K562 (cell line): ENCODE measurements around the gene TWIST1. TPM values are rescaled to one million over a fixed set of nuclear protein-coding genes. Genes with fewer than 3 reads are reported as not detected.

ENCODE experiments used
- ATAC-seq: fragments of 200-7000 bp; cut with Tn5 transposase; 3 replicates; pipeline ENCODE4 v1.9.1; 2020; ENCODE audit warnings: moderate library complexity
- BruUV-seq: library from RNA; stranded (reverse); fragments of 400-500 nt; replicated peaks from 2 replicates; lab custom pipeline; 2021; lab: Mats Ljungman, UMichigan
- CTCF ChIA-PET: fragments of 300-600 bp; formaldehyde crosslinking; extraction: SDS; loops from one replicate; lab custom pipeline; 2021; ENCODE audit warnings: low intra/inter-chr PET ratio; lab: Yijun Ruan, JAX
- POLR2A ChIA-PET: fragments of 300-600, 350-650 bp; sonication (Branson Sonifier 250); formaldehyde crosslinking; extraction: SDS; loops from one replicate; lab custom pipeline; 2021; ENCODE audit warnings: antibody characterized with exemption, inconsistent platforms; lab: Yijun Ruan, JAX
- DNase-seq, 4 experiments: peaks; one replicate each; pipeline versions ENCODE4 v3.0.0 to v3.0.0-alpha.2; 2011 to 2018; ENCODE audit warnings: low spot score in 3 of 4, mixed read lengths in 3 of 4; ENCODE audit errors: extremely low read depth in 1 of 4
- FAIRE-seq: peaks from 2 replicates; lab custom pipeline; 2011; peaks lifted over from hg19 to GRCh38; lab: Jason Lieb, UNC
- H2AFZ ChIP-seq: 2 replicates; pipeline ENCODE4 v1.6.0; 2011; ENCODE audit warnings: low read depth, low read length, control low read depth, inconsistent platforms
- H3K27ac ChIP-seq: fragments of 200-600 bp; 3 replicates; pipeline ENCODE4 v1.8.0; 2011; ENCODE audit warnings: low read depth, mild to moderate bottlenecking, control low read depth, inconsistent platforms, low read length, moderate library complexity, mixed read lengths; ENCODE audit errors: extremely low read depth
- H3K27me3 ChIP-seq, 2 experiments: fragments of 300-600 bp in 1 of 2; 2 replicates in 1 of 2; 3 replicates in 1 of 2; pipeline versions ENCODE4 v1.6.0 to v1.8.0; 2011; ENCODE audit warnings: inconsistent platforms in 2 of 2, low read length in 2 of 2, mild to moderate bottlenecking in 1 of 2, mixed read lengths in 1 of 2, moderate library complexity in 1 of 2; ENCODE audit not compliant: control insufficient read depth in 2 of 2, insufficient read depth in 2 of 2
- H3K36me3 ChIP-seq: fragments of 300-600 bp; 3 replicates; pipeline ENCODE4 v1.8.0; 2011; ENCODE audit warnings: mild to moderate bottlenecking, low read length, inconsistent platforms; ENCODE audit not compliant: control insufficient read depth, insufficient read depth
- H3K4me1 ChIP-seq, 2 experiments: fragments of 200-600 bp in 1 of 2; replicated peaks in 1 of 2; 2 replicates in 1 of 2; 3 replicates in 1 of 2; pipeline versions ENCODE4 v1.5.1 to v1.8.0; 2011; ENCODE audit warnings: inconsistent platforms in 2 of 2, low read length in 2 of 2, mild to moderate bottlenecking in 1 of 2, mixed read lengths in 1 of 2, moderate library complexity in 1 of 2; ENCODE audit not compliant: control insufficient read depth in 2 of 2, insufficient read depth in 2 of 2
- H3K4me2 ChIP-seq: 2 replicates; pipeline ENCODE4 v1.6.1; 2011; ENCODE audit warnings: low read length, control low read depth, inconsistent platforms, mixed read lengths; ENCODE audit not compliant: insufficient read depth
- H3K4me3 ChIP-seq: fragments of 200-600 bp; sonication (generic), shearing (Covaris generic); 2 replicates; pipeline ENCODE4 v1.5.1; 2016; ENCODE audit warnings: control low read depth, inconsistent platforms
- H3K79me2 ChIP-seq: fragments of 200-600 bp; 3 replicates; pipeline ENCODE4 v1.8.0; 2011; ENCODE audit warnings: low read length, inconsistent platforms; ENCODE audit not compliant: control insufficient read depth, insufficient read depth
- H3K9ac ChIP-seq, 2 experiments: 2 replicates each; pipeline versions ENCODE4 v1.6.0 to v1.6.1; 2011; ENCODE audit warnings: low read depth in 2 of 2, low read length in 2 of 2, control low read depth in 1 of 2, inconsistent platforms in 1 of 2, mild to moderate bottlenecking in 1 of 2, mixed read lengths in 1 of 2; ENCODE audit not compliant: insufficient read depth in 1 of 2
- H3K9me1 ChIP-seq: one replicate; pipeline ENCODE4 v1.6.0; 2011; ENCODE audit warnings: inconsistent platforms, mild to moderate bottlenecking, low read length, moderate library complexity; ENCODE audit not compliant: control insufficient read depth, insufficient read depth
- H3K9me3 ChIP-seq: replicated peaks from 2 replicates; pipeline ENCODE4 v1.5.1; 2011; ENCODE audit warnings: low read depth, low read length, inconsistent platforms; ENCODE audit not compliant: control insufficient read depth, insufficient read depth
- H4K20me1 ChIP-seq: replicated peaks from 2 replicates; pipeline ENCODE4 v1.6.1; 2011; ENCODE audit warnings: low read length, inconsistent platforms, mixed read lengths; ENCODE audit not compliant: control insufficient read depth, insufficient read depth
- CSDE1 ChIP-seq, 2 experiments: fragments of 450-650 bp; IDR thresholded peaks; 2 replicates each; pipeline ENCODE4 v1.6.1; 2016; ENCODE audit warnings: mild to moderate bottlenecking in 1 of 2
- FIP1L1 ChIP-seq: fragments of 200-400 bp; formaldehyde crosslinking; IDR thresholded peaks from 2 replicates; pipeline ENCODE4 v1.6.1; 2018; ENCODE audit warnings: mild to moderate bottlenecking, low read depth, low read length; ENCODE audit not compliant: poor library complexity, severe bottlenecking
- FUS ChIP-seq: fragments of 200-400 bp; formaldehyde crosslinking; optimal IDR thresholded peaks from 2 replicates; pipeline ENCODE3; 2017; ENCODE audit warnings: low read depth, low read length
- MCM3 ChIP-seq: fragments of 450-650 bp; IDR thresholded peaks from 2 replicates; pipeline ENCODE4 v1.6.1; 2016
- MLX ChIP-seq, 2 experiments: fragments of 450-650 bp in 1 of 2; sonication (generic) in 1 of 2; formaldehyde crosslinking; conservative IDR thresholded peaks; 2 replicates each; pipeline versions ENCODE4 v1.4.0 to v1.8.1; 2020 to 2022; ENCODE audit warnings: mild to moderate bottlenecking in 1 of 2, missing genetic modification reagents in 1 of 2
- NFIC ChIP-seq: fragments of 450-650 bp; IDR thresholded peaks from 2 replicates; pipeline ENCODE4 v1.6.1; 2017; ENCODE audit warnings: mild to moderate bottlenecking, inconsistent platforms
- OTX1 ChIP-seq: fragments of 450-650 bp; formaldehyde crosslinking; IDR thresholded peaks from 2 replicates; pipeline ENCODE4 v1.4.0; 2022; ENCODE audit warnings: mild to moderate bottlenecking
- PHB ChIP-seq: fragments of 250-450 bp; sonication (Bioruptor Pico); IDR thresholded peaks from 2 replicates; pipeline ENCODE4 v1.5.0; 2021
- PRDM10 ChIP-seq: fragments of 450-650 bp; IDR thresholded peaks from 2 replicates; pipeline ENCODE4 v1.6.1; 2018; ENCODE audit not compliant: partially characterized antibody
- ZNF3 ChIP-seq: fragments of 250-450 bp; sonication (Bioruptor Pico); IDR thresholded peaks from 2 replicates; pipeline ENCODE4 v1.5.0; 2021; ENCODE audit warnings: mild to moderate bottlenecking, moderate library complexity
- ZNF76 ChIP-seq: fragments of 250-450 bp; sonication (Bioruptor Pico); IDR thresholded peaks from 2 replicates; pipeline ENCODE4 v1.4.0; 2020; ENCODE audit warnings: mild to moderate bottlenecking, moderate library complexity, borderline replicate concordance
- WGBS: fragments of 100-300 bp; shearing (Covaris generic); methylation state at CpG from one replicate; pipeline ENCODE4 v1.1.6; 2016; ENCODE audit warnings: low coverage, mixed read lengths; ENCODE audit not compliant: insufficient coverage; ENCODE audit errors: missing lambda C conversion rate; 5-methylcytosine and 5-hydroxymethylcytosine counted together
- in situ Hi-C: fragments of 300-500 bp; cut with MboI; formaldehyde crosslinking; loops from 4 replicates; pipeline ENCODE4 v1.15.0; 2018; ENCODE audit warnings: inconsistent platforms, mixed read lengths
- intact Hi-C: fragments of 100-400 bp; cut with micrococcal nuclease; formaldehyde crosslinking; loops from 2 replicates; pipeline ENCODE4 v1.14.2; 2022
- polyA plus RNA-seq, 8 experiments: library from polyadenylated mRNA; depleted of rRNA in 4 of 8; stranded (reverse) in 5 of 8; unstranded in 3 of 8; fragments of >200 nt; fragmentation: Nextera tagmentation in 2 of 8; fragmentation: Illumina TruSeq in 1 of 8; extraction: Ambion mirVana in 2 of 8; extraction: Trizol in 1 of 8; gene quantifications; 2 replicates each; pipeline versions ENCODE4 v1.2.1 to v1.2.3, GENCODE V29; 2011 to 2014; ENCODE audit warnings: inconsistent platforms in 1 of 8, missing spikeins in 1 of 8
- total RNA-seq, 7 experiments: library from RNA; depleted of rRNA in 6 of 7; stranded (reverse); fragments of >200 nt in 6 of 7; fragmentation: Illumina TruSeq in 2 of 7; extraction: Trizol in 2 of 7; gene quantifications; 2 replicates each; pipeline versions ENCODE4 v1.2.1 to v1.2.3, GENCODE V29; 2011 to 2021; ENCODE audit warnings: low replicate concordance in 1 of 7

TWIST1 gene
- total and polyA plus RNA-seq, 9 of the 15 experiments (the other 6 are each of a cell fraction or from before 2014, with no cell fraction given), result 0.10 to 0.86 (median 0.15) TPM; not detected in 2

GRCh38 chr7:19066170-19066569 lies 51.3 kb downstream of the TWIST1 start:
- H3K27me3 ChIP-seq, result no peaks in the 10 kb centered on the region
- no peak overlapping the region for H3K4me3 ChIP-seq
- intact Hi-C loops, result no loop called here
- no peak overlapping the region for H2AFZ ChIP-seq
- H4K20me1 ChIP-seq, result no peaks in the 10 kb centered on the region
- H3K4me1 ChIP-seq, result no peaks in the 10 kb centered on the region
- no peak for DNase-seq
- H3K79me2 ChIP-seq, result no peaks in the 10 kb centered on the region
- in situ Hi-C loops, result no loop called here
- no peaks in the 10 kb centered on the region for H3K9me3 ChIP-seq
- BruUV-seq, result no TSS peak
- H3K4me2 ChIP-seq, result no peak overlapping the region
- no peaks in the 10 kb centered on the region for H3K9me1 ChIP-seq
- no peak for FAIRE-seq
- ATAC-seq, result no peak
- TF ChIP-seq CSDE1 (IDR thresholded peaks at IDR 0.05), result no peak
- no peak for TF ChIP-seq MCM3
- TF ChIP-seq MLX (CRISPR knock-in tag; conservative IDR thresholded peaks at IDR 0.05), result no peak
- no peak for TF ChIP-seq FUS
- no peak for TF ChIP-seq PRDM10
- no peak for TF ChIP-seq OTX1
- no peak for TF ChIP-seq ZNF3 (CRISPR knock-in tag)
- no peak for TF ChIP-seq PHB
- no peak for TF ChIP-seq ZNF76 (CRISPR knock-in tag)
- TF ChIP-seq FIP1L1, result no peak
- no peak for TF ChIP-seq NFIC
- no peaks in the 10 kb centered on the region for H3K36me3 ChIP-seq
- CTCF ChIA-PET, result no interaction called here
- H3K9ac ChIP-seq, result no peak overlapping the region
- POLR2A ChIA-PET, result no interaction called here
- H3K27ac ChIP-seq, result no peak overlapping the region
- 0% methylated on average over 2 of the region's 2 CpGs for WGBS

Other genes with a start within 250 kb of the TWIST1 start
- not detected in 2 replicates for gene FERD3L, start 27.8 kb upstream of the TWIST1 start, total RNA-seq (2014; rRNA removed)
- gene FERD3L, start 27.8 kb upstream of the TWIST1 start, total RNA-seq (2014; rRNA removed; fragmentation: Illumina TruSeq; extraction: Trizol), result not detected in 2 replicates
- gene FERD3L, start 27.8 kb upstream of the TWIST1 start, total RNA-seq (2015; rRNA removed; fragmentation: Illumina TruSeq; extraction: Trizol), result not detected in 2 replicates
- gene FERD3L, start 27.8 kb upstream of the TWIST1 start, total RNA-seq (2021), result not detected in 2 replicates
- not detected in 2 replicates for gene FERD3L, start 27.8 kb upstream of the TWIST1 start, polyA plus RNA-seq (2011; rRNA removed)
- gene FERD3L, start 27.8 kb upstream of the TWIST1 start, polyA plus RNA-seq (2014; fragmentation: Illumina TruSeq; extraction: Trizol), result not detected in 2 replicates
- not detected for gene FERD3L, start 27.8 kb upstream of the TWIST1 start, polyA plus RNA-seq (2014; fragmentation: Nextera tagmentation; extraction: Ambion mirVana)
- gene FERD3L, start 27.8 kb upstream of the TWIST1 start, polyA plus RNA-seq (2014; rRNA removed), result not detected in 2 replicates